Chondrocyte (in vitro differentiated cells): Measurements from ENCODE around the gene PLEKHM2. TPM values are rescaled to one million over a fixed set of nuclear protein-coding genes. Genes with fewer than 3 reads are reported as not detected.

ENCODE experiments used
- DNase-seq: peaks from one replicate; pipeline ENCODE4 v3.0.0; 2021; ENCODE audit warnings: mixed read lengths, low spot score
- H3K27ac Mint-ChIP-seq: one replicate; pipeline ENCODE4 v1.8.0; 2021; ENCODE audit warnings: mild to moderate bottlenecking, moderate library complexity, mixed read lengths; ENCODE audit not compliant: unreplicated experiment
- H3K27me3 Mint-ChIP-seq: 2 replicates; pipeline ENCODE4 v1.8.0; 2021; ENCODE audit warnings: low read depth, mixed read lengths
- H3K36me3 Mint-ChIP-seq: 2 replicates; pipeline ENCODE4 v1.8.0; 2021; ENCODE audit warnings: low read depth, mixed read lengths
- H3K4me1 Mint-ChIP-seq: 2 replicates; pipeline ENCODE4 v1.8.0; 2021; ENCODE audit warnings: low read depth, mild to moderate bottlenecking, mixed read lengths
- H3K4me3 Mint-ChIP-seq: one replicate; pipeline ENCODE4 v1.8.0; 2021; ENCODE audit warnings: mild to moderate bottlenecking, moderate library complexity, mixed read lengths; ENCODE audit not compliant: unreplicated experiment
- H3K9me3 Mint-ChIP-seq: 2 replicates; pipeline ENCODE4 v1.8.0; 2021; ENCODE audit warnings: low read depth, mixed read lengths
- long read RNA-seq: library from polyadenylated mRNA; stranded (forward); transcript quantifications from one replicate; pipeline ENCODE4 v2.0.0, GENCODE V29; 2021
- total RNA-seq: library from RNA; stranded (reverse); gene quantifications from 3 replicates; pipeline ENCODE4 v1.2.1, GENCODE V29; 2021
- TF ChIP-seq, protein P1 (sequence below): fragments of 200-600 bp; sonication (generic); IDR thresholded peaks from 2 replicates; pipeline ENCODE4 v1.5.0; 2021; ENCODE audit warnings: antibody characterized with exemption, mild to moderate bottlenecking, moderate library complexity

The PLEKHM2 gene, protein sequence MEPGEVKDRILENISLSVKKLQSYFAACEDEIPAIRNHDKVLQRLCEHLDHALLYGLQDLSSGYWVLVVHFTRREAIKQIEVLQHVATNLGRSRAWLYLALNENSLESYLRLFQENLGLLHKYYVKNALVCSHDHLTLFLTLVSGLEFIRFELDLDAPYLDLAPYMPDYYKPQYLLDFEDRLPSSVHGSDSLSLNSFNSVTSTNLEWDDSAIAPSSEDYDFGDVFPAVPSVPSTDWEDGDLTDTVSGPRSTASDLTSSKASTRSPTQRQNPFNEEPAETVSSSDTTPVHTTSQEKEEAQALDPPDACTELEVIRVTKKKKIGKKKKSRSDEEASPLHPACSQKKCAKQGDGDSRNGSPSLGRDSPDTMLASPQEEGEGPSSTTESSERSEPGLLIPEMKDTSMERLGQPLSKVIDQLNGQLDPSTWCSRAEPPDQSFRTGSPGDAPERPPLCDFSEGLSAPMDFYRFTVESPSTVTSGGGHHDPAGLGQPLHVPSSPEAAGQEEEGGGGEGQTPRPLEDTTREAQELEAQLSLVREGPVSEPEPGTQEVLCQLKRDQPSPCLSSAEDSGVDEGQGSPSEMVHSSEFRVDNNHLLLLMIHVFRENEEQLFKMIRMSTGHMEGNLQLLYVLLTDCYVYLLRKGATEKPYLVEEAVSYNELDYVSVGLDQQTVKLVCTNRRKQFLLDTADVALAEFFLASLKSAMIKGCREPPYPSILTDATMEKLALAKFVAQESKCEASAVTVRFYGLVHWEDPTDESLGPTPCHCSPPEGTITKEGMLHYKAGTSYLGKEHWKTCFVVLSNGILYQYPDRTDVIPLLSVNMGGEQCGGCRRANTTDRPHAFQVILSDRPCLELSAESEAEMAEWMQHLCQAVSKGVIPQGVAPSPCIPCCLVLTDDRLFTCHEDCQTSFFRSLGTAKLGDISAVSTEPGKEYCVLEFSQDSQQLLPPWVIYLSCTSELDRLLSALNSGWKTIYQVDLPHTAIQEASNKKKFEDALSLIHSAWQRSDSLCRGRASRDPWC
- 63.6 to 68.3 TPM (median 66.0 TPM) in 3 replicates for total RNA-seq
- long read RNA-seq, full-length matches to known transcripts: 29 of 61 reads
- long read RNA-seq, partial matches to known transcripts: 18 of 61 reads
- long read RNA-seq, other reads (novel, unspliced or antisense): 14 of 61 reads

DNA sequence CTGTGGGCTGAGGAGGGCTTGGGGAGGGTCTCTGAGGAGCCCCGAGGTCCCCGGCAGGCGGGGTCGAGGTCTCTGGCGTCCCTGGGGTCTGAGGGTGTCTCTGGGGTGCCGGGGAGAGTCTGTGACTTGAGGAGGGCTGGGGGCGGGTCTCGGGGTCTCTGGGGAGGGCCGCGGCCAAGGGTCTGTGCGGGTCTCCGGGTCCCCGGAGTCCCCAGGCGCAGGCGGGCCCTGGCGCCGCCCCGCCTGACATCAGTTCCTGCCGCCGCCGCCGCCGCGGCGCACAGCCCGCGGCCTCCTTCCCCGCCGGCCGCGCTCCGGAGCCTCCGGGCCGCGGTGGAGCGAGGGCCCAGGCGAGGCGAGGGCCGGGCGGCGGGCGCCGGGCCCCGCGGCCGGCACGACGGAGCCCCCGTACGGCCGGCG, at the start of gene PLEKHM2:
Gene PLEKHM2 (plus strand): TSS at position 279 of the 420 bp plus-strand sequence. CDS start 239 bp downstream, outside the sequence.
- H3K27ac Mint-ChIP-seq: peak within 1 kb of the TSS; percentile 93
- H3K4me1 Mint-ChIP-seq: peaks cover 42% of the 10 kb centered on the region
- H3K4me3 Mint-ChIP-seq: peak within 1 kb of the TSS; percentile 81
- no peak for DNase-seq
- TF ChIP-seq, protein P1, sequence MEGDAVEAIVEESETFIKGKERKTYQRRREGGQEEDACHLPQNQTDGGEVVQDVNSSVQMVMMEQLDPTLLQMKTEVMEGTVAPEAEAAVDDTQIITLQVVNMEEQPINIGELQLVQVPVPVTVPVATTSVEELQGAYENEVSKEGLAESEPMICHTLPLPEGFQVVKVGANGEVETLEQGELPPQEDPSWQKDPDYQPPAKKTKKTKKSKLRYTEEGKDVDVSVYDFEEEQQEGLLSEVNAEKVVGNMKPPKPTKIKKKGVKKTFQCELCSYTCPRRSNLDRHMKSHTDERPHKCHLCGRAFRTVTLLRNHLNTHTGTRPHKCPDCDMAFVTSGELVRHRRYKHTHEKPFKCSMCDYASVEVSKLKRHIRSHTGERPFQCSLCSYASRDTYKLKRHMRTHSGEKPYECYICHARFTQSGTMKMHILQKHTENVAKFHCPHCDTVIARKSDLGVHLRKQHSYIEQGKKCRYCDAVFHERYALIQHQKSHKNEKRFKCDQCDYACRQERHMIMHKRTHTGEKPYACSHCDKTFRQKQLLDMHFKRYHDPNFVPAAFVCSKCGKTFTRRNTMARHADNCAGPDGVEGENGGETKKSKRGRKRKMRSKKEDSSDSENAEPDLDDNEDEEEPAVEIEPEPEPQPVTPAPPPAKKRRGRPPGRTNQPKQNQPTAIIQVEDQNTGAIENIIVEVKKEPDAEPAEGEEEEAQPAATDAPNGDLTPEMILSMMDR: no peak
- H3K9me3 Mint-ChIP-seq: no peaks in the 10 kb centered on the region
- no peaks in the 10 kb centered on the region for H3K36me3 Mint-ChIP-seq
- no peaks in the 10 kb centered on the region for H3K27me3 Mint-ChIP-seq

GRCh38 chr1:15636436-15636835, 47.7 kb upstream of the PLEKHM2 start:
- H3K9me3 Mint-ChIP-seq: no peaks in the 10 kb centered on the region
- no peaks in the 10 kb centered on the region for H3K27me3 Mint-ChIP-seq
- H3K36me3 Mint-ChIP-seq: peaks cover 34% of the 10 kb centered on the region
- no peak overlapping the region for H3K4me3 Mint-ChIP-seq
- no peaks in the 10 kb centered on the region for H3K4me1 Mint-ChIP-seq
- TF ChIP-seq, protein P1: no peak
- no peak overlapping the region for H3K27ac Mint-ChIP-seq
- DNase-seq: no peak

DNA sequence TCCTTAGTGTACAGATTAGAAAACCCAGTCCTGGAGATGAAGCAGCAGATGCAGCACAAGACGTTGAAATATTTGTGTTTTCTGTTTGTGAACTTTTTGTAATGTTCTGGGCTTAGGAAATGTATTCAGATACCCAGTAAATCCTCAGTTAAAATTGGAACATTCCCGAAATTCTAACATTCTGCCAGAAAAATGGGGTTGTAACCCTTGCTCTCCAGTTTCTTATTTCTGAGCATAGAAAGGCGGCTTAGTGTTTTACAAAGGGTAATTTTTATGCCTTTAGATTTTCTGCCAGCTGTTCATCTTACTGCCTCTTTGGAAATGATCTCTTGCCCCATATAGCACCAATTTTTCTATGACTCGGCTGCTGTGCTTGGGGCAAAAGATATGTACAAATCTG, 46.3 kb upstream of the PLEKHM2 start:
- Mint-ChIP-seq H3K36me3 (peaks cover 37% of the 10 kb centered on the region), H3K27ac (no peak overlapping the region), H3K27me3 (no peaks in the 10 kb centered on the region), H3K4me1 (no peaks in the 10 kb centered on the region), H3K4me3 (no peak overlapping the region), H3K9me3 (no peaks in the 10 kb centered on the region)
- DNase-seq: no peak
- TF ChIP-seq, protein P1: no peak

GRCh38 chr1:15639262-15639661, 44.9 kb upstream of the PLEKHM2 start:
- Mint-ChIP-seq H3K4me3 (no peak overlapping the region), H3K27me3 (no peaks in the 10 kb centered on the region), H3K36me3 (peaks cover 32% of the 10 kb centered on the region), H3K9me3 (no peaks in the 10 kb centered on the region), H3K27ac (no peak overlapping the region), H3K4me1 (no peaks in the 10 kb centered on the region)
- no peak for DNase-seq
- TF ChIP-seq, protein P1: no peak

DNA sequence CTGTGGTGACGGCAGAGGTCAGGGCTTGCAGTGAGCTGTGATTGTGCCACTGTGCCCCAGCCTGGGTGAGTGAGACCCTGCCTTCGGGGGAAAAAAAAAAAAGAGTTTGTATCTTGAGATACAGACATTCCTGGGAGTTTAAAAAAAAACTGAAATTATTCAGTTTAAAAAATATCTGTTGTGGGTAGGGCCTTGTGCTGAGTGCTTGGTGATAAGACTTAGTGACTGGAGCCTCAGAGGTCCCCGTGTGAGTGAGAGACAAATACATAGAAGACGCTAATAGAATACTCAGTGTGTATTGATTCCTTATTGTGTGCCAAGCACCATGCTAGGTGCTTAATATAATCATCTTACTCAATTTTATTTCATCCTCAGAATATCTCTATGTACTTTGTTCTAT, 44.2 kb upstream of the PLEKHM2 start:
- TF ChIP-seq, protein P1: no peak
- no peaks in the 10 kb centered on the region for H3K4me1 Mint-ChIP-seq
- no peaks in the 10 kb centered on the region for H3K27me3 Mint-ChIP-seq
- peaks cover 31% of the 10 kb centered on the region for H3K36me3 Mint-ChIP-seq
- no peak overlapping the region for H3K4me3 Mint-ChIP-seq
- peak overlapping the region; percentile 27 for H3K27ac Mint-ChIP-seq
- no peaks in the 10 kb centered on the region for H3K9me3 Mint-ChIP-seq
- DNase-seq: no peak
